SK-N-SH (cell line): Measurements from ENCODE around the gene ASCC2. TPM values are rescaled to one million over a fixed set of nuclear protein-coding genes. Genes with fewer than 3 reads are reported as not detected.

ENCODE experiments used
- CTCF ChIA-PET: fragments of 300-600, 350-600 bp; formaldehyde crosslinking; extraction: SDS; loops from one replicate; lab custom pipeline; 2021; lab: Yijun Ruan, JAX
- POLR2A ChIA-PET: fragments of 350-600 bp; sonication (Branson Sonifier 250); formaldehyde crosslinking; extraction: SDS; loops from one replicate; lab custom pipeline; 2020; ENCODE audit warnings: antibody characterized with exemption, inconsistent platforms; lab: Yijun Ruan, JAX
- DNase-seq: peaks from one replicate; pipeline ENCODE4 v3.0.0; 2012
- H2AFZ ChIP-seq: fragments of 200-600 bp; sonication (generic); 2 replicates; pipeline ENCODE4 v1.8.1; 2016; ENCODE audit warnings: antibody characterized with exemption, mild to moderate bottlenecking, low read depth
- H3F3A ChIP-seq: fragments of 200-600 bp; sonication (generic); replicated peaks from 2 replicates; pipeline ENCODE3; 2016; ENCODE audit warnings: antibody characterized with exemption, mild to moderate bottlenecking; ENCODE audit not compliant: insufficient read depth
- H3K27ac ChIP-seq, 2 experiments: fragments of 200-500 bp in 1 of 2; fragments of 200-600 bp in 1 of 2; sonication (Bioruptor generic) in 1 of 2; sonication (generic), shearing (Covaris generic) in 1 of 2; 2 replicates each; pipeline versions ENCODE4 v1.5.1 to v1.6.1; 2014 to 2016; ENCODE audit warnings: low read depth in 2 of 2, inconsistent platforms in 1 of 2, low read length in 1 of 2, mild to moderate bottlenecking in 1 of 2, mixed read lengths in 1 of 2
- H3K27me3 ChIP-seq: fragments of 200-600 bp; sonication (generic), shearing (Covaris generic); 2 replicates; pipeline ENCODE4 v1.6.1; 2016; ENCODE audit warnings: mixed run types; ENCODE audit not compliant: insufficient read depth
- H3K36me3 ChIP-seq, 2 experiments: fragments of 200-500 bp in 1 of 2; fragments of 200-600 bp in 1 of 2; sonication (Bioruptor generic) in 1 of 2; sonication (generic) in 1 of 2; replicated peaks in 1 of 2; 2 replicates each; pipeline versions ENCODE3 to v1.5.1; 2014 to 2016; ENCODE audit warnings: low read length in 1 of 2, mild to moderate bottlenecking in 1 of 2; ENCODE audit not compliant: insufficient read depth in 2 of 2, control insufficient read depth in 1 of 2
- H3K4me1 ChIP-seq, 2 experiments: fragments of 200-500 bp in 1 of 2; fragments of 200-600 bp in 1 of 2; sonication (Bioruptor generic) in 1 of 2; sonication (generic), shearing (Covaris generic) in 1 of 2; 2 replicates each; pipeline versions ENCODE4 v1.5.1 to v1.6.1; 2014 to 2016; ENCODE audit warnings: low read depth in 1 of 2, low read length in 1 of 2, mixed run types in 1 of 2; ENCODE audit not compliant: insufficient read depth in 2 of 2, control insufficient read depth in 1 of 2
- H3K4me2 ChIP-seq: fragments of 200-600 bp; sonication (generic), shearing (Covaris generic); 2 replicates; pipeline ENCODE4 v1.6.1; 2017; ENCODE audit warnings: mixed run types
- H3K4me3 ChIP-seq, 2 experiments: fragments of 200-500 bp in 1 of 2; fragments of 200-600 bp in 1 of 2; sonication (Bioruptor generic) in 1 of 2; sonication (generic), shearing (Covaris generic) in 1 of 2; 2 replicates each; pipeline versions ENCODE4 v1.5.1 to v1.8.1; 2014 to 2016; ENCODE audit warnings: low read depth in 2 of 2, inconsistent platforms in 1 of 2, low read length in 1 of 2, mild to moderate bottlenecking in 1 of 2, mixed read lengths in 1 of 2, moderate library complexity in 1 of 2
- H3K79me2 ChIP-seq: fragments of 200-600 bp; sonication (generic); 2 replicates; pipeline ENCODE4 v1.8.1; 2017; ENCODE audit warnings: mild to moderate bottlenecking; ENCODE audit not compliant: insufficient read depth
- H3K9ac ChIP-seq: fragments of 200-600 bp; sonication (generic); 2 replicates; pipeline ENCODE4 v1.6.1; 2017; ENCODE audit warnings: mixed run types
- H3K9me2 ChIP-seq: fragments of 200-600 bp; sonication (generic); 2 replicates; pipeline ENCODE4 v1.6.1; 2017; ENCODE audit warnings: mixed run types
- H3K9me3 ChIP-seq: fragments of 200-600 bp; sonication (generic); 2 replicates; pipeline ENCODE4 v1.6.1; 2017; ENCODE audit warnings: mixed run types, mild to moderate bottlenecking, moderate library complexity
- H4K20me1 ChIP-seq: fragments of 200-600 bp; sonication (generic); 2 replicates; pipeline ENCODE4 v1.6.1; 2017; ENCODE audit warnings: mild to moderate bottlenecking, mixed run types; ENCODE audit not compliant: insufficient read depth
- CHD2 ChIP-seq: fragments of 150-350 bp; IDR thresholded peaks from 2 replicates; pipeline ENCODE4 v1.6.1; 2018; ENCODE audit warnings: low read length; ENCODE audit not compliant: partially characterized antibody
- EP300 ChIP-seq, 2 experiments: IDR thresholded peaks; 2 replicates each; pipeline versions ENCODE4 v1.4.0 to v1.6.1; 2012; ENCODE audit warnings: borderline replicate concordance in 1 of 2, low read depth in 1 of 2, low read length in 1 of 2
- FOSL2 ChIP-seq: IDR thresholded peaks from 2 replicates; pipeline ENCODE4 v1.4.0; 2012; ENCODE audit warnings: low read depth, mild to moderate bottlenecking, moderate library complexity, borderline replicate concordance
- FOXJ3 ChIP-seq: sonication (generic); formaldehyde crosslinking; IDR thresholded peaks from 2 replicates; pipeline ENCODE4 v1.5.1; 2020; ENCODE audit warnings: mild to moderate bottlenecking, missing genetic modification reagents
- FOXM1 ChIP-seq: IDR thresholded peaks from 2 replicates; pipeline ENCODE4 v1.4.0; 2012; ENCODE audit warnings: low read depth, mild to moderate bottlenecking
- GABPA ChIP-seq: IDR thresholded peaks from 2 replicates; pipeline ENCODE4 v1.4.0; 2012; ENCODE audit warnings: low read depth, mild to moderate bottlenecking
- GATA2 ChIP-seq: sonication (generic); formaldehyde crosslinking; IDR thresholded peaks from 2 replicates; pipeline ENCODE4 v1.5.0; 2020; ENCODE audit warnings: mild to moderate bottlenecking, missing genetic modification reagents
- IRF3 ChIP-seq: fragments of 150-350 bp; IDR thresholded peaks from 2 replicates; pipeline ENCODE4 v1.6.1; 2016; ENCODE audit warnings: mild to moderate bottlenecking, low read depth, low read length
- JUND ChIP-seq: IDR thresholded peaks from 2 replicates; pipeline ENCODE4 v1.4.0; 2012
- NFIC ChIP-seq: IDR thresholded peaks from 2 replicates; pipeline ENCODE4 v1.4.0; 2012; ENCODE audit warnings: borderline replicate concordance
- NRF1 ChIP-seq: IDR thresholded peaks from 2 replicates; pipeline ENCODE4 v1.6.1; 2012; ENCODE audit warnings: low read depth, mild to moderate bottlenecking, low read length
- RAD21 ChIP-seq: IDR thresholded peaks from 2 replicates; pipeline ENCODE4 v1.6.1; 2012; ENCODE audit warnings: mild to moderate bottlenecking, low read length
- RFX5 ChIP-seq: IDR thresholded peaks from 2 replicates; pipeline ENCODE4 v1.6.1; 2012; ENCODE audit warnings: mild to moderate bottlenecking, improper control_type of control experiment, low read length
- RXRA ChIP-seq: IDR thresholded peaks from 2 replicates; pipeline ENCODE4 v1.4.0; 2012; ENCODE audit warnings: low read depth, mild to moderate bottlenecking, borderline replicate concordance
- SIN3A ChIP-seq: IDR thresholded peaks from 2 replicates; pipeline ENCODE4 v1.6.1; 2012; ENCODE audit warnings: low read depth, mild to moderate bottlenecking, low read length, moderate library complexity, borderline replicate concordance
- SMC3 ChIP-seq: IDR thresholded peaks from 2 replicates; pipeline ENCODE4 v1.6.1; 2012; ENCODE audit warnings: low read depth, low read length, improper control_type of control experiment
- TCF12 ChIP-seq: IDR thresholded peaks from 2 replicates; pipeline ENCODE4 v1.4.0; 2012
- TEAD4 ChIP-seq: IDR thresholded peaks from 2 replicates; pipeline ENCODE4 v1.4.0; 2012; ENCODE audit warnings: mild to moderate bottlenecking, borderline replicate concordance; ENCODE audit not compliant: insufficient read depth
- WGBS: methylation state at CpG from one replicate; pipeline ENCODE4 v1.1.6; 2017; ENCODE audit warnings: low lambda C conversion rate; 5-methylcytosine and 5-hydroxymethylcytosine counted together
- polyA plus RNA-seq, 3 experiments: library from polyadenylated mRNA; depleted of rRNA; stranded (reverse); fragments of >200 nt; gene quantifications; 2 replicates each; pipeline ENCODE4 v1.2.3, GENCODE V29; 2012
- TF ChIP-seq, protein P1 (sequence below): IDR thresholded peaks from 2 replicates; pipeline ENCODE4; 2012
- TF ChIP-seq, protein P2 (sequence below): fragments of 200-600 bp; sonication (generic); IDR thresholded peaks from 2 replicates; pipeline ENCODE4 v1.6.1; 2017; ENCODE audit warnings: antibody characterized with exemption, mild to moderate bottlenecking, moderate library complexity

Gene ASCC2
- polyA plus RNA-seq, 1 of the 3 experiments (the other 2 are of a cell fraction), result 82.0 TPM

GRCh38 chr22:29886596-29886995, 48.5 kb upstream of the ASCC2 start:
- TF ChIP-seq FOXM1, result no peak
- no peak for TF ChIP-seq SMC3
- TF ChIP-seq, protein P1, sequence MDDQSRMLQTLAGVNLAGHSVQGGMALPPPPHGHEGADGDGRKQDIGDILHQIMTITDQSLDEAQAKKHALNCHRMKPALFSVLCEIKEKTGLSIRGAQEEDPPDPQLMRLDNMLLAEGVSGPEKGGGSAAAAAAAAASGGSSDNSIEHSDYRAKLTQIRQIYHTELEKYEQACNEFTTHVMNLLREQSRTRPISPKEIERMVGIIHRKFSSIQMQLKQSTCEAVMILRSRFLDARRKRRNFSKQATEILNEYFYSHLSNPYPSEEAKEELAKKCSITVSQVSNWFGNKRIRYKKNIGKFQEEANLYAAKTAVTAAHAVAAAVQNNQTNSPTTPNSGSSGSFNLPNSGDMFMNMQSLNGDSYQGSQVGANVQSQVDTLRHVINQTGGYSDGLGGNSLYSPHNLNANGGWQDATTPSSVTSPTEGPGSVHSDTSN, result no peak
- POLR2A ChIA-PET, result interaction anchor here (0.6 kb wide), 1 partner anchor 59 kb away, joined by 3 read pairs; no protein-coding TSS in a partner anchor
- H2AFZ ChIP-seq, result no peak overlapping the region
- peaks cover 0 to 8% of the 10 kb centered on the region in 2 experiments for H3K36me3 ChIP-seq
- peaks cover 8 to 19% of the 10 kb centered on the region in 2 experiments; a peak in 3 of 4 replicates for H3K4me1 ChIP-seq
- peaks cover 69% of the 10 kb centered on the region for H4K20me1 ChIP-seq
- H3K4me2 ChIP-seq, result 0 out of 2 replicates have a peak overlapping the region, but pooled peaks have one; percentile 8
- H3K4me3 ChIP-seq, result no peak overlapping the region
- no peak for DNase-seq
- no peak overlapping the region for H3K9ac ChIP-seq
- H3K9me2 ChIP-seq, result no peaks in the 10 kb centered on the region
- H3F3A ChIP-seq, result peaks cover 4% of the 10 kb centered on the region
- H3K9me3 ChIP-seq, result no peaks in the 10 kb centered on the region
- H3K27me3 ChIP-seq, result no peaks in the 10 kb centered on the region
- WGBS, result 100% methylated on average over 1 of the region's 1 CpG
- CTCF ChIA-PET, result interaction anchor here (1.0 to 2.8 kb wide), 3 partner anchors 57 to 377 kb away, joined by 3 to 12 read pairs (median 3); no protein-coding TSS in a partner anchor
- H3K79me2 ChIP-seq, result peaks cover 82% of the 10 kb centered on the region
- H3K27ac ChIP-seq, result no peak overlapping the region

DNA sequence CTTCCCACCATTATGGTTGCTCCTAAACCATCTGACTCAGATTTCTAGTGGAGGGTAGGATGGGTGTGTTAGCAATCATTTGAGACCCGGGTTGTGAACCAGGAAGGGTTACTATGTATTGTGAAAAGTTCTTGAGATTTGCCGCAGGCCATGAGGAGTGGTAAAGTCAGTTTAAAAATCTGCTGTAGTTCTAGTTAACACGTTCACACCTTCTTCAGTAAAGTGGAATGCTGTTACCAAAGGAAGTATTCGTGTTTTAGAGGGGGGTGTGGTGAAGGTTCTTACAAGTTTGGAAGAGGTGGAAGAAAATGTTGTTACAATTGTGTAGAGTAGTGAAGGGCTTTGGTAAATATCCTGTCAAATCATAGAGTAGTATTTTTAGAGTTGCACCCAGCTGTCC, 47.5 kb upstream of the ASCC2 start:
- peaks cover 4% of the 10 kb centered on the region for H3F3A ChIP-seq
- no peaks in the 10 kb centered on the region for H3K9me3 ChIP-seq
- H3K36me3 ChIP-seq, result peaks cover 0 to 8% of the 10 kb centered on the region in 2 experiments
- ChIA-PET POLR2A (no interaction called here), CTCF (interaction anchor here (1.0 kb wide), 1 partner anchor 58 kb away, joined by 3 read pairs; no protein-coding TSS in a partner anchor)
- DNase-seq, result no peak
- peaks cover 72% of the 10 kb centered on the region for H3K79me2 ChIP-seq
- H3K4me3 ChIP-seq, result no peak overlapping the region
- H3K4me1 ChIP-seq, result peaks cover 8 to 19% of the 10 kb centered on the region in 2 experiments; a peak in 3 of 4 replicates
- H3K9ac ChIP-seq, result no peak overlapping the region
- H4K20me1 ChIP-seq, result peaks cover 62% of the 10 kb centered on the region
- WGBS, result 96% methylated on average over 4 of the region's 4 CpGs
- no peaks in the 10 kb centered on the region for H3K27me3 ChIP-seq
- H3K27ac ChIP-seq, result no peak overlapping the region
- TF ChIP-seq SIN3A (no peak), CHD2 (no peak), GATA2 (no peak), FOSL2 (no peak), FOXM1 (no peak), IRF3 (no peak), TCF12 (no peak), NRF1 (no peak), FOXJ3 (CRISPR knock-in tag) (no peak), GABPA (no peak), RFX5 (no peak), TEAD4 (no peak), EP300 (IDR thresholded peaks at IDR 0.05; ENCODE audit: borderline replicate concordance in 1 of 2, low read depth in 1 of 2, low read length in 1 of 2) (no peak), JUND (no peak), NFIC (no peak), SMC3 (no peak), RAD21 (no peak), RXRA (no peak)
- TF ChIP-seq, protein P2, sequence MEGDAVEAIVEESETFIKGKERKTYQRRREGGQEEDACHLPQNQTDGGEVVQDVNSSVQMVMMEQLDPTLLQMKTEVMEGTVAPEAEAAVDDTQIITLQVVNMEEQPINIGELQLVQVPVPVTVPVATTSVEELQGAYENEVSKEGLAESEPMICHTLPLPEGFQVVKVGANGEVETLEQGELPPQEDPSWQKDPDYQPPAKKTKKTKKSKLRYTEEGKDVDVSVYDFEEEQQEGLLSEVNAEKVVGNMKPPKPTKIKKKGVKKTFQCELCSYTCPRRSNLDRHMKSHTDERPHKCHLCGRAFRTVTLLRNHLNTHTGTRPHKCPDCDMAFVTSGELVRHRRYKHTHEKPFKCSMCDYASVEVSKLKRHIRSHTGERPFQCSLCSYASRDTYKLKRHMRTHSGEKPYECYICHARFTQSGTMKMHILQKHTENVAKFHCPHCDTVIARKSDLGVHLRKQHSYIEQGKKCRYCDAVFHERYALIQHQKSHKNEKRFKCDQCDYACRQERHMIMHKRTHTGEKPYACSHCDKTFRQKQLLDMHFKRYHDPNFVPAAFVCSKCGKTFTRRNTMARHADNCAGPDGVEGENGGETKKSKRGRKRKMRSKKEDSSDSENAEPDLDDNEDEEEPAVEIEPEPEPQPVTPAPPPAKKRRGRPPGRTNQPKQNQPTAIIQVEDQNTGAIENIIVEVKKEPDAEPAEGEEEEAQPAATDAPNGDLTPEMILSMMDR, result no peak
- H3K4me2 ChIP-seq, result 0 out of 2 replicates have a peak overlapping the region, but pooled peaks have one; percentile 8
- H3K9me2 ChIP-seq, result no peaks in the 10 kb centered on the region
- H2AFZ ChIP-seq, result no peak overlapping the region
